ENCODE data around the gene TMOD1. TPM values are rescaled to one million over a fixed set of nuclear protein-coding genes. Genes with fewer than 3 reads are reported as not detected.

TMOD1 gene
- total and polyA plus RNA-seq, 10 of the 15 experiments (the other 5 are each of a cell fraction or from before 2014, with no cell fraction given), result 4.0 to 44.1 (median 15.4) TPM

GRCh38 chr9:97592126-97592525 is 90.7 kb downstream of the TMOD1 start:
- intact Hi-C loops (cut with micrococcal nuclease; ENCODE audit: unreplicated experiment) (loop anchor here (10.0 kb wide), 1 partner anchor 87 kb away; the partner anchor contains the start of gene TMOD1), in situ Hi-C loops (cut with MboI) (no loop called here)
- no peak overlapping the region for H3K9ac ChIP-seq (ENCODE audit: control insufficient read depth, insufficient read depth, low read length)
- no peaks in the 10 kb centered on the region; a peak in 2 of 4 replicates for H3K36me3 ChIP-seq (ENCODE audit: control insufficient read depth in 2 of 2, insufficient read depth in 2 of 2, low read length in 1 of 2)
- ChIA-PET RAD21 (ENCODE audit: unreplicated experiment) (interaction anchor here (1.7 to 13.2 kb wide), 2 partner anchors 23 to 122 kb away, joined by 8 to 306 read pairs; no protein-coding TSS in a partner anchor), CTCF (interaction anchor here (13.0 to 17.1 kb wide), 2 partner anchors 22 to 122 kb away, joined by 215 to 573 read pairs; no protein-coding TSS in a partner anchor), SMC1A (ENCODE audit: uncharacterized antibody, unreplicated experiment) (interaction anchor here (0.7 to 16.6 kb wide), 3 partner anchors 86 to 133 kb away, joined by 3 to 377 read pairs (median 3); no protein-coding TSS in a partner anchor), POLR2A (interaction anchor here (0.5 kb wide), 1 partner anchor 706 kb away, joined by 4 read pairs; no protein-coding TSS in a partner anchor)
- no peak overlapping the region for H2AFZ ChIP-seq (ENCODE audit: control insufficient read depth, low read depth, low read length)
- DNase-seq (ENCODE audit: low read depth, low spot score) (no peak), FAIRE-seq (no peak), ATAC-seq (no peak)
- WGBS (ENCODE audit: insufficient coverage, insufficient replicate concordance, low lambda C conversion rate, missing lambda C conversion rate), result 100% methylated on average over 1 of the region's 1 CpG
- H3K27ac ChIP-seq (ENCODE audit: control insufficient read depth, insufficient read depth), result no peak overlapping the region
- H3K9me3 ChIP-seq (replicated peaks; ENCODE audit: control insufficient read depth, insufficient read depth, low read length), result no peaks in the 10 kb centered on the region
- no peaks in the 10 kb centered on the region for H3K79me2 ChIP-seq (ENCODE audit: control insufficient read depth, insufficient read depth, low read length)
- no TSS peak for BruUV-seq (replicated peaks)
- no peak for TF ChIP-seq RFX5 (IDR thresholded peaks at IDR 0.05; ENCODE audit: low read depth, low read length)
- TF ChIP-seq CEBPZ (IDR thresholded peaks at IDR 0.05; ENCODE audit: low read depth, low read length), result no peak
- TF ChIP-seq ZNF217 (IDR thresholded peaks at IDR 0.05), result no peak
- no peak for TF ChIP-seq HSF1 (IDR thresholded peaks at IDR 0.05; ENCODE audit: low read depth, low read length)
- TF ChIP-seq RELB (IDR thresholded peaks at IDR 0.05; ENCODE audit: low read depth), result no peak
- H3K4me3 ChIP-seq, result no peak overlapping the region
- no peaks in the 10 kb centered on the region for H4K20me1 ChIP-seq (ENCODE audit: control insufficient read depth, insufficient read depth)
- H3K27me3 ChIP-seq (replicated peaks in 1 of 2; ENCODE audit: control insufficient read depth in 2 of 2, insufficient read depth in 2 of 2, low read length in 1 of 2), result no peaks in the 10 kb centered on the region
- no peak overlapping the region for H3K4me2 ChIP-seq (ENCODE audit: control insufficient read depth, insufficient read depth)
- H3K4me1 ChIP-seq (ENCODE audit: control insufficient read depth, insufficient read depth, low read length), result no peaks in the 10 kb centered on the region
